ENCODE measurements around the gene ALDH1A1. TPM values are rescaled to one million over a fixed set of nuclear protein-coding genes. Genes with fewer than 3 reads are reported as not detected.

ALDH1A1 gene
- total RNA-seq, 1 donor from 2014 or later: not detected

DNA sequence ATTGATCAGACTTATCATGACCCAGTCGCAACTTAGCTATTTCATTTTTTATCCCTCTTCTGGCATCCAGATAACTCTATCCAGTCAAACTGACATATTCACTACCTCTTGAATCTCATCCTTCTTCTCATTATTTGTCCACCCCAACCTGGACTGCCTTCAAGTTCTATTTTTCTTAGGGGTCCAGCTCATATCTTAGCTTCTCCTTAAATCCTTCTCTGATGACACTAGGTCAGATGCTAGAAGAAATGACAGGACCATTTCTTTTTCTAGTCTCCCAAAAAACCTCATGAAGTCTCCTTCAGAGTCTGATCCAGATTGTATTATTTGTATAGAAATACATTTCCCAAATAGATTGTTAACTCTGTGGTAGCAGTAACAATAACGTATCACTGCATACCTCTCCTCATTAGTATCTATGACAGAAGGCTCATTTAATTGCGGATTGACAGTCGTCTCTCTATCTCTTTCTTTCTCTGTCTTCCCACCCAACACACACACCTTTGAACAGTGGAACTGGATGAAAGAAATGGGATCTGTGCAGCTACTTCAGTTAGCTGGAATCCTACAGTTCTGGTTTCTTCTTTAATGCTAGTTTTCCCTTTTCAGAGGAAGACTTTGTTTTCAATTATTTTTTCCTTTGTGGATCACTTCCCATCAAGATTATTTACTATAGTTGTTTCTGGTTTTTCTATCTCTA is 33.5 kb downstream of the ALDH1A1 start:
- intact Hi-C loops (cut with micrococcal nuclease): no loop called here

DNA sequence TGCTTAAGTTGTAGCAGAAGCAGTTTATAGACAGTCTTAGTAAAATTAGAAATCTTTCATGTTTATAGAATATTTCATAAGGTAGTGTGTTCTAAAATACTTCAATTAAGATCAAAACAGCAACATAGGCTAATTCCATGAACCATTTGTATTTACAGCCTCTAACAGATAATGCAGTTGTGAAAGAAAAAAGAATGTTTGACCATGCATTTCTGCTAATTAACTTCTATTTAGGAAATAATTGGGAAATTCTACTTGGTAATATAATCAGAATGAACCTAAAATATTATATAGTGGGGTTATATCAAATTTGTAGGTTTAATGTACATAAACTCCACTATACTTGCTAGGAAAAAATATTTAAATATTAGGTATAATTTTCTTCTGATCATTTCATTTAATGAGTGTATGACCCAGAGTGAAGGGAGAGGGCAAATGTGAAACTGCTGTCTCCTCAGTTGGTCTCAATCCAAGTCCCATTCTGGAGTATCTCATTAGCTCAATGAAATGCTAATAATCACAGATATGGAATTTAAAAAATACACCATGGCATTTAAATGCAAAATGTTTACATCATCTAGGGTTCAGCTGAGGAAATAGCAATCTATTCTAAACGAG is 34.9 kb downstream of the ALDH1A1 start:
- intact Hi-C loops (cut with micrococcal nuclease): no loop called here

DNA sequence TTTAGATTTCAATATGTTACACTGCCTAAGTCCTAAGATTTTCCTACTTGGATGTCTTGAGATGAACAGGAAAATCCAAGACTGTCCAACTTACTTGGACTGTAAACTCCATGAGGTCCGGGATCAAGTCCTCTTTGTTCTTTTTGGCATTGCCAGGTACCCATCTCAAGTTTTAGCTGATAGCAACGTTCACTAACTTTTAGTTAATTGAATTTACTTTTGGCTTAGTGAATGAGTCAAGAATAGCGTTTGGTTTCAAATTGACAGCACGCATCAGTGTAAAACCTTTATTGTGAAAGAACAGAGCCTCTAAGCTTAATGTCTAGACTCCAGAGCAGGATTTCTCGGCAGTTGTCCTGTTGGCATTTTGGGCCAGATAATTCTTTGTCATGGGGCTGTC is 37.2 kb downstream of the ALDH1A1 start:
- intact Hi-C loops (cut with micrococcal nuclease): no loop called here

DNA sequence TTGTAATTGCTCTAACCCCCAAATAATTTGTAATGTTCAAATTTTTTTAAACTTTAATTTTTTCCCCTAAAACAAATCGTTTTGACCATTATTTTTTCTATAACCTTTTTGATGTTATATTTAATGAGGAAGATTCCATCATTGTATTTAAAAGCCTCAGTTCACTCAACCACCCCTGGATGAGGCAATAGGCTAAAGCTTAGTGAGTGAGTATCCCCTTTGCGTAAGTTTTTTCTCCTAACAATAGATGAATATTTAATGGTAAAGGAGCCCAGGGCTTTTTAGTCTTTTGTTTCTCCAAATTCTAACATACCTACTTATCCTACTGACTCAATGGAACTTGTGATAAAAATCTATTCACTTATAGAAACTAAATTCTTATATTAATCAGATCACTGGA is 38.1 kb downstream of the ALDH1A1 start:
- intact Hi-C loops (cut with micrococcal nuclease): no loop called here

DNA sequence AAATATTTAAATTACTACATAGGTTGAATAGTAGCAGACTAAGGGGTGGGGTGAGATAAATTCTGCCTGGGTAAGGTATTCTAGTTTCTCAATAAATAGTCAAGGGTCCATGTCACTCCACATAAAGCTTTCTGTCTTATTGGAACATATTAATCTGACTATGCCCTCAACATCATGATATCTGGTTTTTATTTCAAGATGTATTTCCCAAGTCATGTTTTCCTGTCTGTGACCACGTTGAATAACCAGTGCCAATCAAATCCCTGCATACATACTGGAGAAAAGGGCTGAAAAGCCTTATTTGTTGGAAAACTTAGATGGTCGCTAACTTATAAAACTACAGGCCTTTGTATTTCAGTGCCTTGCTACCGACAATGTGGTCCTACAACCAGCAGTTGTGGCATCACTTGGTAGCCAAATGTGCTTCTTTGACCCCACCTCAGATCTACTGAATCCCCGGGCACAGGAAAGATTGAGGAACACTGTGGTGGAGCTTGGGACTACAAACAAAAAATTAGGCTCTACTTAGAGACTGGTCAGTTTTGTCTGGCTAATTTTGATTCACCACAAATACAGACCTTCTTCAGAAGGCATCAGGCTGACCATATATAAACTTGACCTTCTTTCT is 39.4 kb downstream of the ALDH1A1 start:
- intact Hi-C loops (cut with micrococcal nuclease): no loop called here

DNA sequence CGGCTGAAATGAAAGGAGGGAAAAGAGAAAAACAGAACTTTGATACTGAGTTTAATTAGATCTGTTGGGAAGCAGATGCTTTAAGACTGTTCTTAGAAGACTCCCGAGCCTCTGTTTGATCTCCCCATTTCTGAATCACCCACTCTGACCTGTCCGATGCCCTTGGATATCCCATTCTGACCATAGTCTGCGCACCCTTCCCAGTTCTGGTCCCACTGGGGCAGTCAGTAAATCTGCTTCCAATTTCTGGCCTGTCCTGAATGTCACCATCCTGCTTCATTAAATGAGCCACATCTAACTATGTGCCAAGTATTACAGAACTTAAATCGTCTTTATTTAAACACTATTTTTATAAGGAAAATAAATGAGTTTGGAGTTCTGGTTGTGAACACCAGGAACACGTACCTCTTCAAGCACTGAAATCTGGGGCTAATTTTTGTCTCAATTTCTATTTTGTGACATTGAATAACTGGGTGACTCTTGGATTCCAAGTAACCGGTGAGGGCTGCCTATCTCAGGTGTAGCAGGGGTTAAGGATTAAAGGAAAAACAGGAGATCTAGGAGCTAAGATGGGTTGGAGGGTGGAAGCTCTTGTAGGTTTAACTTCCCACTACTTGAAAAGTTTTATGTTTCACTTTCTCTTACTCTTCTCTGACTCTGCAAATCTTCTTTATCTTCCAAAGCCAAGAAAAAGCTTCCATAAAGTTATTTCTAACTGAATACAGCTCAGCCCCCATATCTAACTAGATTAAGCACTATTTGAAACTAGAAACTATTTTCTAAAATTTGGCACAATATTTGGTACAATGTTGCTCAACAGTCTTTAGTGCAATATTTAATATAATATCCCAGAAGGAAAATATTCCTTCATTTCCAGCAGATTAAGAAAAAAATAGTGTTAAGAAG is 40.1 kb downstream of the ALDH1A1 start:
- intact Hi-C loops (cut with micrococcal nuclease): no loop called here

DNA sequence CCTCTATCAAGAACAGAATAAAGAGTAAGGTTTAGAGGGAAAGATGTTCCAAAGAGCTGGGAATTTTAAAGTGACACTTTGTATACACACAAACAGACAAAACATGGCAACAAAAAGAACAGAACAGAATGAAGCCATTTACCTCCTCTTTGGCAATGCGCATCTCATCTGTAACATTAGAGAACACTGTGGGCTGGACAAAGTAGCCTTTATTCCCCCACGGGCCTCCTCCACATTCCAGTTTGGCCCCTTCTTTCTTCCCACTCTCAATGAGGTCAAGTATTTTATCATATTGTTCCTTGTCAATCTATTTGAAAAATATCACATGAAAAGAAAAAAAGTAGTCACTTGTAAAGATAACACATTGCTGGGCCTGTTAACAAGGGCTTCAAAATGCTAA is 41.0 kb downstream of the ALDH1A1 start:
- intact Hi-C loops (cut with micrococcal nuclease): no loop called here

DNA sequence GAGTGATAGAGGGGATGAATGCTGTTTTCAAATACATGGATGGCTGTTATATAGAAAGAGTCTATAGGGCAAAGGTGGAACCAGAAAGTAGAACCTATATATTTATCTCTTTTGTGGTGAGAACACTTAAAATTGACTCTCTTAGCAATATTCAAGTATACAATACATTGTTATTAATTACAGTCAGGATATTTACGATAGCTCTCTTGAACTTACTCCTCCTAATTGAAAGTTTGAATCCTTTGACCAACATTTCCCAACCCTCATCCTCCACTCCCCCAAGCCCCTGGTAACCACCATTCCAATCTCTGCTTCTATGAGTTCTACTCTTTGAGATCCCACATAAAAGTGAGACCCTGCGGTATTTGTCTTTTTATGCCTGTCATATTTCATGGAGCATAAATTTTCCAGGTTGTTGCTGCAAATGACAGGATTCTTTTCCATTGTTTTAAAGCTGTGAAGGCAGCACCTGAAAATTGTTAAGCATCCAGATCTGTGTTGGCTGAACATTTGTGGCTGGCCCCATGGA is 41.5 kb downstream of the ALDH1A1 start:
- intact Hi-C loops (cut with micrococcal nuclease): no loop called here

DNA sequence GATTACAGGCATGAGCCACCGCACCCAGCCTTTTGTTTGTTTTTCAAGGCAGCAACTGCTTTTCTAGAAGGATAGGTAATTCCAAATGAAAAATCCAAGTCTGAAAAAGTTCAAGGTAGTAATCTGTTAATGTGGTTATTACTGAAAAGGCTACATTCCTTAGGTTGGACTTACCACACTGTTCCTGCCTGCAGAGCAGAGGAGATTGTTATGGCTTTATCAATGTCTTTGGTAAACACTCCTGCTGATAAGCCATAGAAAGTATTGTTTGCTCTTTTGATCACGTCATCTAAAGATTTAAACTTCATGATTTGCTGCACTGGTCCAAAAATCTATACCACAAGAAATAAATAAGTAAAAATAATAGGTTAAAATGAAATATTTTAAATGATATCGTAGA is 43.4 kb downstream of the ALDH1A1 start:
- intact Hi-C loops (cut with micrococcal nuclease): no loop called here

DNA sequence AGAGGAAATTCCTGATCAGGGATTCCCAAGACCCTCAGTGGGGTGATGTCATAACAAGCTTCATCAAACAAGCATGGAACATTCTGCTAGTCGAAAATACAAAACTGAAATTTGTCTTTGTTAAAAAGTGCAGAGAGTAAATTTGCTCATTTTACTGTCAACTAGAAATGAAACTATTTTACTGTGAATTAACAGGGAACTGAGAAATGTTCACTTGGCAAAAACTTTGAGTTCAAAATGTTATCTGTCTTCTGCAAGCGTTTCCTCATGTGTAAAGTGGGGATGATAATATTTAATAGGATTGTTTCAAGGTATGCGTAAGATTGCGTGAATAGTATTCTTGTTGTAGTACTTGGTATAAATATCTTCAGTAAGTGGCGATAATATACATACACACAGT is 45.4 kb downstream of the ALDH1A1 start:
- intact Hi-C loops (cut with micrococcal nuclease): no loop called here

DNA sequence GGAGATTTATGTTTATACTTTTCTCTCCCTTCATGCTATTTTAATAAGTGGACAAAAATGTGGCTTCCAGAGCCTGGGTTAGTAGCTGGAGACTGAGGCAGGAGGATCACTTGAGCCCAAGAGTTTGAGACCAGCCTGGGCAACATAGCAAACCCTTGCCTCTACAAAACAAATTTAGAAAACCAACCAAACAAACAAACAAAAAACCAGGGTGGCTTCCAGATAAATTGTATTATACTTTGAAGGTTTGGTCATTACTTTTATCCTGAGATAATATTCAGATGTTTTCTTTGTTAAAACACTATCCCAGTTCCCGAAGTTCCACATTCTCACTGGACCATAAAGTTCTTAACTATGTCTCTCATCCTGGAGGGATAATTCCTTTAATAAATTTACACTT is 46.0 kb downstream of the ALDH1A1 start:
- intact Hi-C loops (cut with micrococcal nuclease): no loop called here

DNA sequence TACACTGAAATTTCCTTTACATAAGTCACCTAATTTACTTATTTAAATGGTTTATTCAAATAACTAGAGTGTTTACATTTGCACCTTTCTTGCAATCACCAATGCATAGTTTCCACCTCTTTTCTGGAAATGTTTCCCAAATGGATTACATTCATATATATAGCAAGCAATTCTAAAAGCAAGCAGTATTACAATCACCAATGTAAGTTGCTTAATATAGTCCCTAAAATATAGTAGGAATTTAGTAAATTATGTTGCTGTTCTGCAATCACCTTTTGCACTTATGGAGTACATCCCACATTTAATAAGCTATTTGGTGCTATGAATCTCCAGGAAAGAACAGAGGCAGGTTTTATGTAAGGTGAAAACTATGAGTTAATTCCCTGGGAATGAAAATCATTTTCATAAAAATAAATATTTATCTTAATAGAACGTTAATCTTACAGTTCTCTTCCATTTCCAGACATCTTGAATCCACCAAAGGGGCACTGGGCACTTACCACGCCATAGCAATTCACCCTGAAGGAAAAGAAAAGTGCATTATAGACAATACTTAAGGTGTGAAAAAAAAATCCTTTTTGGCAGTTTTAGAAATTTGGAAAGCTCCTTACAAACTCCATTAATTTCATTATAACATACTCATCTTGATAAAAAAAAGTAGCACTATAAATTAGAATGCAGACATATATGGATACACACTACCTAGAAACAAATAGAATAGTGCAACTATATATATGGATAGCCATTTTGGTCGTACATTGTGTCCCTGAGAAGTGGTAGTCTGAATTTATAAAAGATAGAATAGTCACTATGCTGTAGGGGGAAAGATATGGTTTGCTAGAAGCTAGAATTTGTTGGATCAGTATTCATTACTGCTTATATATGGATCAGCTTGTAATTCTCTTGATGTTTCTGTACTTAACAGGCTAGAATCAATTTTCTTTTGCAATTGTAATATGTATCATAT is 47.1 kb downstream of the ALDH1A1 start:
- intact Hi-C loops (cut with micrococcal nuclease): no loop called here

DNA sequence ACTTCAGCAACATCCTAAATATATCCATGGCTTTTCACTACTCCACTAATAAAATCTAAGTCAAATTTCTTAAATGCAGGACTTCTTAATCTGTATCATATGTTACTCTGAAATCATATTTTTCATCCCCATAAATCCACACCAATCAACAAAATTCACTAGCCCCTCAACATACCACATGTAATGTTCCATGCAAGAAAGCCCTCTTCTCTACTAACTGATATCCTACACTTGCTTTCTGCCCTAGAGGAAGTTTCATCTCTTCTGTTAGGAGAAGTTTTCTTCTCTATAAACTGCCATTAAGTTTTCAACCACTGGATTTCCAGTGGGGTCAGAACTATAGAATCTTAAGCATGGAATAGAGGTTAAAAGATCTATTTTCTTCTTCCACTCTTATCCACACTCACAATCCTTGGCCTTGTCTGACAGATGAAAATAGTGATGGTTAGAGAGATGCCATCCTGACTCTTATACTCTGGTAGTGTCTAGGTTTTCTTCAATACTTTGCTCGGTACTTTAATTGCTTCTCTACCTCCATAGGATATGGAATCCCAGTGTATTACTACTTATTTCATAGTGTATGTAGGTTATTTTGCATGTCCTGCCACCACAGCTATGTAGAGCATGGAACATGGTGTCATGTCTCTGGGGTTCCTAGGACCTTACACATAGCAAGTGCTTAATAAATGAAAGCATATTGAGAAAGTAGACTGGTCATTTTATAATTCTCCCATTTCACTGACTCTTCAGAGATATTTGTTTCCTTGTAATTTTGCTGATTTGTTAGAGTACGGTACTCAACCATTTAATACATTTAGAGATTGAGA is 48.4 kb downstream of the ALDH1A1 start:
- intact Hi-C loops (cut with micrococcal nuclease): no loop called here

DNA sequence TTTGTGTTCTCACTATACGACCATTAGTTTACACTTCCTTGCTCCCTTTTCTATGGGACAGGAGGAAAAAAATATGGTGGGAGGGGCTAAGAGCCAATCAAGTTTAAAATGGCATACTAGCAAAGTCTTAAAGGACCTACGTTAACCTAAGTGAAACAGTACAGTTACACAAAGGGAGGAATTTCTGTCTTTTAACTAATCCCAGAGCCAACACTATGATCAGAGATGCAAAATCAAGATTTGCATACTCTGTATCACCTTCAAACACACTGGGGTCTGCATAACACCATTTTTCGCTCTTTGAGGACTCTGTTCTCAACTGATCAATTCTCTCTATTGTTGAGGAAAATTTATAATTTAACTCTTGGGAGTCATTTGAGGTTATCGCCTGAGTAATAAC is 49.8 kb downstream of the ALDH1A1 start:
- intact Hi-C loops (cut with micrococcal nuclease): no loop called here

DNA sequence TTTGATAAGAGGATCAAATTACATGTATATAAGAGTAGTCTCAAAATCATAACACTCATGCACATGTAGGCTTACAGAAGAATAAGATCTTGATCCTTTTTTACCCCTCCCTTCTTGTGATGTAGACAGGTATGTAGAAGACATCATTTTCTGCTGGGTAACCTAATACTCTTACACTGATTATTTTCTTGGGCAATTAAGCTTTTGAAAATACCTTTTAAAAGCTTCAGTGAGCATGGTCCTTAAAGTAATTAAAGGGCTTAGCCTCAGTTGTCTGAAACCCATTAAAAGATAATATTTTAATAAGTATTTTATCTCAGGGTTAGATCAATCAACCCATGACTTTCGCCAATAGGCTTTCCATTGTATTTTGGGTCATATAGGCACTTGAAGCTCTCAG is 50.6 kb downstream of the ALDH1A1 start:
- intact Hi-C loops (cut with micrococcal nuclease): no loop called here

DNA sequence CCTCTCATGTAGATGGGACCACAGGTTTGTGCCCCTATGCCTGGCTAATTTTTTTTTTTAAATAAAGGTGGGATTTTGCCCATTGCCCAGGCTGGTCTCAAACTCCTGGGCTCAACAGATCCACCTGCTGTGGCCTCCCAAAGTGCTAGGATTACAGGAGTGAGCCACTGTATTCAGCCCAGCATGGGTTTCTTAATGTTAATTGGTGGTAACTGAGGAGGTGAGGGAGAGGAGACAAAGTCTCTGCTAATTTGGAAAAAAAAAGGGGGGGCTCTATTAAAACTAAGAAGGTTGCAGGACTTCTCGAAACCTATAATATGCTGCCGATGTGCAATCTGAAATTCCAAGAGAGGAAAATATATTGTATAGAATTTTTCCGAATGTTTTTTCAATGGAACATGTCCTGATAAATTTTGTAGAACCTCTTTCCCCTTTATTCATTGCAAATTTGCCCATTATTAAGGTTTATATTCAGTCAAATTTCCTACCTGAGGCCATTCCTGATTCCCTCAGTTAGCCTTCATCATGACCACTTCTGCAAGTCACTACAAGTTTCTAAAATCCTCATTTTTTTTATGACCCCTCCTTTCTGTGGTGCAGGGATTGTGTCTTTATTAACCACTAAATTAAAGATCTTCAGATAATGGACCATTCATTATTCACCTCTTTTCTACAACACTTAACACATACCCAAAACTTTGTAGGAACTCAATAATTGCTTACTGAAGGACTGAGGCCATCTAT is 52.9 kb downstream of the ALDH1A1 start:
- intact Hi-C loops (cut with micrococcal nuclease): no loop called here

DNA sequence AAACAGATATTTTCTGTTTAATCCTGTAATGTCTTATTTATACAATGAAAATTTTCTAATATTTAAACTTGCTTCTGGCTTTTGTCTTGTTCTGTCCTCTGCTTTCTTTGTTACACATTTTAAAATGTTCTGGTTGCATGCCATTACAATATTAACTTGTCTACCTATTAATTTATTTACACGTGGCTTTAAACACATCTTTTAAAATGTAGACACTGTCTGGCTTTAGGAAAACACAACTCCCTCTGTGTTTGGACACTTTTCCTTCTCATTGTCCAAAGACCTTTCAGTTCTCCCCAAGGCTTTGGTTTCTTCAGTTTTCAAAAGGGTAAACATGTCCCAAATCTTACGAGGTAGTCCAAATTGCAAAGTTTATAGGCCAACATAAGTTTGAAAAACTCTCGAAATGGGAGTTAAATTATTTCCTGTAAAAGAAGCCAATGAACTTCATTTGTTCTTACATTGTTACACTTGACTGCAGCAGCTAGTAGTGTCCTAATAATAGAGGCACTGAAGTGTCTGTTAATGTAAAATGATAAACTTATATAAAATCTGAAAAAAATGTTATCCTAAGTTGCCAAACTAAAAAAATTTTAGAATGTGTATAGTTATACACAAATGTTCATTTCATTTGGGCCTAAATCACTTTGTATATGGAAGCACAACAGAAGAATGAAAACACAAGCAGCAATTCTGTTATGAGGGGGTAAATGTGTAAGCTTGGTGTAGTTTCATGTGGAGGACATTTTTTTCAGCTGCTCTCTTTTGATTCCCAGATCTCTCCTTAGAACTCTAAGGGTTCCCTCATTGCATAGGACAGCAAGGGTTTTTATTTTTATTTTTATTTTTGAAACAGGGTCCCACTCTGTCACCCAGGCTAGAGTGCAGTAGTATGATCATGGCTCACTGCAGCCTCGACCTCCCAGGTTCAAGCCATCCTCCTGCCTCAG is 53.8 kb downstream of the ALDH1A1 start:
- intact Hi-C loops (cut with micrococcal nuclease): no loop called here

DNA sequence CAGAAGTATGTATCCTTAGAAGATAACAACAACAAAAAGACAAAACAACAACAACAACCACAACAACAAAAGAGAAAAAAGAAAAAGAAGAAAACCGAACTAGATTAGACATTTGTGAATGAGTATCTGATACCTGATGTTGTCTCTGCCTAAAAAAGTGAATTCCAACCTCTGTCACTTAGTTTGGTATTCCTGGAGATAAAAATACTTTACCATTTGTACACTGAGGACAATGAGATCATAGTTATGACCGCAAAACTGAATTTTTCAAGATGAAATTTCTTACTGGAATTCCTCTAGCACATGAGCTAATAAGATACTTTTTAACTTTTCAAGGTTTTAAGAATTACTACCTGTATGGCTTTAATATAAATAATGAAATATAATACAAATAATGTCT is 54.5 kb downstream of the ALDH1A1 start:
- intact Hi-C loops (cut with micrococcal nuclease): no loop called here

All from T-helper 1 cell treated with Interleukin-12 subunit alpha and Interleukin-12 subunit beta and Interleukin-4 antibody, amounts not matched to agents 30 ng/mL and 1 ng/mL, for 36 hours (primary cell).